ENCODE results near the gene AUP1.
"Not testable (repeated sequence)": the region's sequence is repeated elsewhere in the genome, so short reads cannot be mapped to it uniquely, and the experiment has no call there.

The AUP1 gene

GRCh38 chr2:74529357-74530238 lies at the start of gene AUP1, which contains the start of gene HTRA2:
AUP1 (minus strand) TSS chr2:74529706; CDS start chr2:74529629, 77 bp downstream.
HTRA2 (plus strand) TSS chr2:74529933; CDS start chr2:74530007, 74 bp downstream.
- peak; percentile 98 to 99 for DNase-seq (ENCODE audit: low read depth in 2 of 2)

GRCh38 chr2:74578408-74578807 lies 48.9 kb upstream of the AUP1 start:
- no peak for DNase-seq (ENCODE audit: low read depth in 2 of 2)

GRCh38 chr2:74577448-74577847 lies 47.9 kb upstream of the AUP1 start:
- no peak for DNase-seq (ENCODE audit: low read depth in 2 of 2)

- peak; percentile 76 to 78 for DNase-seq (ENCODE audit: low read depth in 2 of 2)
These were observed 47.3 kb upstream of the AUP1 start for GRCh38 chr2:74576863-74577229.

- DNase-seq (ENCODE audit: low read depth in 2 of 2) = peak; percentile 74 to 76
These were observed 46.8 kb upstream of the AUP1 start for GRCh38 chr2:74576211-74576862.

- DNase-seq (ENCODE audit: low read depth in 2 of 2) = no peak
These were observed 45.8 kb upstream of the AUP1 start for GRCh38 chr2:74575320-74575719.

GRCh38 chr2:74573747-74574562 lies 44.4 kb upstream of the AUP1 start:
- DNase-seq (ENCODE audit: low read depth in 2 of 2) = peak; percentile 70 to 71

- DNase-seq (ENCODE audit: low read depth in 2 of 2) = no peak
These were observed 42.8 kb upstream of the AUP1 start for GRCh38 chr2:74572178-74572925.

GRCh38 chr2:74571058-74571457 lies 41.6 kb upstream of the AUP1 start:
- no peak for DNase-seq (ENCODE audit: low read depth in 2 of 2)

GRCh38 chr2:74569686-74570085 lies 40.2 kb upstream of the AUP1 start:
- DNase-seq (ENCODE audit: low read depth in 2 of 2) = no peak

- peak; percentile 61 to 63 for DNase-seq (ENCODE audit: low read depth in 2 of 2)
These were observed 38.4 kb upstream of the AUP1 start for GRCh38 chr2:74567881-74568280.

GRCh38 chr2:74566754-74567085 lies 37.2 kb upstream of the AUP1 start:
- DNase-seq (ENCODE audit: low read depth in 2 of 2) = peak; percentile 98

GRCh38 chr2:74566076-74566753 lies 36.7 kb upstream of the AUP1 start:
- no peak for DNase-seq (ENCODE audit: low read depth in 2 of 2)

GRCh38 chr2:74564222-74564621 lies 34.7 kb upstream of the AUP1 start:
- no peak for DNase-seq (ENCODE audit: low read depth in 2 of 2)

- DNase-seq (ENCODE audit: low read depth in 2 of 2) = no peak
These were observed 32.7 kb upstream of the AUP1 start for GRCh38 chr2:74562126-74562775.

- DNase-seq (ENCODE audit: low read depth in 2 of 2) = not testable (repeated sequence)
These were observed 31.5 kb upstream of the AUP1 start for GRCh38 chr2:74561022-74561421.

GRCh38 chr2:74560591-74560990 lies 31.1 kb upstream of the AUP1 start:
- no peak for DNase-seq (ENCODE audit: low read depth in 2 of 2)

GRCh38 chr2:74559912-74560311 lies 30.4 kb upstream of the AUP1 start:
- no peak for DNase-seq (ENCODE audit: low read depth in 2 of 2)

- no peak for DNase-seq (ENCODE audit: low read depth in 2 of 2)
These were observed 29.1 kb upstream of the AUP1 start for GRCh38 chr2:74558284-74559230.
